H1 (cell line): Measurements from ENCODE around the gene TMPRSS9.

Experiments
- CTCF ChIP-seq, 3 experiments: IDR thresholded peaks; 1 replicate in 2 of 3; 2 replicates in 1 of 3; pipeline versions ENCODE4 v1.5.1 to v1.6.1; 2011; ENCODE audit warnings: low read length in 3 of 3, mild to moderate bottlenecking in 3 of 3, inconsistent platforms in 2 of 3, low read depth in 1 of 3, moderate library complexity in 1 of 3; ENCODE audit not compliant: insufficient read depth in 1 of 3; ENCODE audit errors: control extremely low read depth in 1 of 3
- EGR1 ChIP-seq: IDR thresholded peaks from 2 replicates; pipeline ENCODE4 v1.6.1; 2011; ENCODE audit warnings: low read depth, low read length, borderline replicate concordance
- JUN ChIP-seq: IDR thresholded peaks from 2 replicates; pipeline ENCODE4 v1.6.1; 2011; ENCODE audit warnings: low read depth, mild to moderate bottlenecking, improper control_type of control experiment, low read length
- MAFK ChIP-seq: IDR thresholded peaks from 2 replicates; pipeline ENCODE4 v1.6.1; 2012; ENCODE audit warnings: low read depth, mild to moderate bottlenecking, improper control_type of control experiment, low read length
- MAX ChIP-seq: IDR thresholded peaks from 2 replicates; pipeline ENCODE4 v1.6.1; 2012; ENCODE audit warnings: inconsistent platforms
- POLR2A ChIP-seq, 2 experiments: IDR thresholded peaks; 1 replicate in 1 of 2; 2 replicates in 1 of 2; pipeline ENCODE4 v1.6.1; 2011; ENCODE audit warnings: low read depth in 2 of 2, low read length in 2 of 2, mild to moderate bottlenecking in 2 of 2; ENCODE audit errors: control extremely low read depth in 1 of 2
- RBBP5 ChIP-seq: IDR thresholded peaks from 2 replicates; pipeline ENCODE4 v1.7.1; 2012; ENCODE audit warnings: low read depth, mild to moderate bottlenecking, inconsistent platforms, low read length, moderate library complexity, borderline replicate concordance
- RNF2 ChIP-seq: fragments of 200-900, 300-1000 bp; sonication (generic); IDR thresholded peaks from 2 replicates; pipeline ENCODE4 v1.7.1; 2016; ENCODE audit warnings: borderline replicate concordance, low read depth, mild to moderate bottlenecking, antibody characterized with exemption, low read length; ENCODE audit not compliant: poor library complexity, severe bottlenecking; ENCODE audit errors: missing control alignments
- TBP ChIP-seq: IDR thresholded peaks from 2 replicates; pipeline ENCODE4 v1.6.1; 2011; ENCODE audit warnings: low read depth, low read length, improper control_type of control experiment
- ZNF274 ChIP-seq: IDR thresholded peaks from 2 replicates; pipeline ENCODE4 v1.7.0; 2012; ENCODE audit warnings: low read length, borderline replicate concordance; ENCODE audit errors: extremely low read depth

GRCh38 chr19:2411709-2412108 lies 51.6 kb downstream of the TMPRSS9 start:
- TF ChIP-seq ZNF274, result no peak
- no peak for TF ChIP-seq POLR2A (IDR thresholded peaks at IDR 0.05; ENCODE audit: control extremely low read depth in 1 of 2, low read depth in 2 of 2, low read length in 2 of 2)
- TF ChIP-seq RNF2, result no peak
- no peak for TF ChIP-seq CTCF (IDR thresholded peaks at IDR 0.05; ENCODE audit: control extremely low read depth in 1 of 3, insufficient read depth in 1 of 3, low read depth in 1 of 3, low read length in 3 of 3)
- TF ChIP-seq RBBP5, result no peak
- TF ChIP-seq JUN, result no peak
- TF ChIP-seq TBP, result no peak
- no peak for TF ChIP-seq MAFK
- TF ChIP-seq MAX, result no peak
- TF ChIP-seq EGR1, result no peak
